Measurements from ENCODE around the gene HTT. TPM values are rescaled to one million over a fixed set of nuclear protein-coding genes. Genes with fewer than 3 reads are reported as not detected.

Gene HTT
- polyA plus RNA-seq, 3 donors, result 1.8 to 27.1 (median 3.0) TPM

DNA sequence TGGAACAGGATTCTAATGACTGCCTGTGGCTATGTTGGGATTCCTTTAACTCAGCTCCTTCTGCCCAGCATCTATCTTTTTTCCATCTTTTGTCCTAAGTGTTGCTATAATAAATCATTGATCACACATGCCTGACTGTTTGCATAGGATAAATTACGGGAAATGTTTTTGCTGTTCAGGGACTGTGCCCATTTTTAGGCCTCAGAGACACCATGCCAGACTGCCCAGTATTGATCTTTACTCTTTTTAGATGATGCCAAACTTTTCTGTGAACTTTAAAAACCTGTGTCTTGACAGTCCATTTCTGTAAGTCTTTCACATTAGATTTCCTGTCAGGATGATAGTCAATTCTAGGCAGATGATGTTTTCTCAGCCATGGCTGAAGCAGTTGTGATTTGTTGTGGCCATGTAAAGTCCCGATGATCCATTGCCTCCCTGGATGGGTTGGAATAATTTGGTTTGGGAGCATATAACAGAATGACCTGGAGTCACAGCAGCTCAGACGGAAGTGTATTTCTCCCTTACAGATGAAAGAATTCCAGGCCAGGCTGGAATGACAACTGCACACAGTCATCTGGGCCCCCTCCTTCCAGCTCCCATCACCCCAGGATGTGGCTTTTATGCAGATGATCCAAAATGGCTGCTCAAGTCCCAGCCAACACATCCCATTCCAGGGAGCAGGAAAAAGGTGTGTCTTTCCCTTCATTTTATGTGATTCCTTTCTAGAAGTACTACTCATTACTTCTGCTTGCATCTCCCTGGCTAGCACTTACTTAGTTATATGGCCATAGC is 3.6 kb upstream of the HTT start:
- Mint-ChIP-seq H3K9me3 (peaks cover 0 to 4% (median 0%) of the 10 kb centered on the region in 7 donors), H3K27ac (no peak overlapping the region), H3K27me3 (ENCODE audit: low read depth in 3 of 3) (peaks cover 0 to 5% (median 1%) of the 10 kb centered on the region in 3 donors), H3K36me3 (peaks cover 0 to 5% of the 10 kb centered on the region in 2 donors), H3K4me1 (peaks cover 13% of the 10 kb centered on the region), H3K4me3 (no peak overlapping the region)
- Histone ChIP-seq H3K27ac (ENCODE audit: low read depth in 1 of 2, low read length in 2 of 2) (no peak overlapping the region), H3K79me2 (ENCODE audit: insufficient read depth, low read length) (peaks cover 10% of the 10 kb centered on the region), H3K9me3 (replicated peaks in 1 of 2; ENCODE audit: control insufficient read depth in 1 of 2, insufficient read depth in 1 of 2, low read length in 2 of 2) (no peaks in the 10 kb centered on the region), H3K4me3 (replicated peaks in 1 of 3; ENCODE audit: low read depth in 2 of 3, low read length in 3 of 3) (no peak overlapping the region), H3K4me2 (replicated peaks; ENCODE audit: extremely low read depth, low read length, poor library complexity, severe bottlenecking) (no peak overlapping the region), H3K9ac (ENCODE audit: insufficient read depth, low read length, poor library complexity, severe bottlenecking) (no peak overlapping the region), H3K27me3 (ENCODE audit: control insufficient read depth in 2 of 2, insufficient read depth in 2 of 2, low read length in 2 of 2) (no peaks in the 10 kb centered on the region), H2AFZ (ENCODE audit: insufficient read depth, low read depth, low read length, poor library complexity, severe bottlenecking) (no peak overlapping the region), H3K4me1 (ENCODE audit: control insufficient read depth in 1 of 2, insufficient read depth in 2 of 2, low read length in 2 of 2) (peaks cover 18 to 20% of the 10 kb centered on the region in 2 donors), H4K20me1 (ENCODE audit: insufficient read depth, low read length) (peaks cover 4% of the 10 kb centered on the region), H3K36me3 (replicated peaks in 1 of 2; ENCODE audit: control insufficient read depth in 1 of 2, insufficient read depth in 2 of 2, low read length in 2 of 2) (no peaks in the 10 kb centered on the region)
- TF ChIP-seq, protein P1, sequence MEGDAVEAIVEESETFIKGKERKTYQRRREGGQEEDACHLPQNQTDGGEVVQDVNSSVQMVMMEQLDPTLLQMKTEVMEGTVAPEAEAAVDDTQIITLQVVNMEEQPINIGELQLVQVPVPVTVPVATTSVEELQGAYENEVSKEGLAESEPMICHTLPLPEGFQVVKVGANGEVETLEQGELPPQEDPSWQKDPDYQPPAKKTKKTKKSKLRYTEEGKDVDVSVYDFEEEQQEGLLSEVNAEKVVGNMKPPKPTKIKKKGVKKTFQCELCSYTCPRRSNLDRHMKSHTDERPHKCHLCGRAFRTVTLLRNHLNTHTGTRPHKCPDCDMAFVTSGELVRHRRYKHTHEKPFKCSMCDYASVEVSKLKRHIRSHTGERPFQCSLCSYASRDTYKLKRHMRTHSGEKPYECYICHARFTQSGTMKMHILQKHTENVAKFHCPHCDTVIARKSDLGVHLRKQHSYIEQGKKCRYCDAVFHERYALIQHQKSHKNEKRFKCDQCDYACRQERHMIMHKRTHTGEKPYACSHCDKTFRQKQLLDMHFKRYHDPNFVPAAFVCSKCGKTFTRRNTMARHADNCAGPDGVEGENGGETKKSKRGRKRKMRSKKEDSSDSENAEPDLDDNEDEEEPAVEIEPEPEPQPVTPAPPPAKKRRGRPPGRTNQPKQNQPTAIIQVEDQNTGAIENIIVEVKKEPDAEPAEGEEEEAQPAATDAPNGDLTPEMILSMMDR (IDR thresholded peaks at IDR 0.05), result no peak
- WGBS (ENCODE audit: insufficient coverage), result 100% methylated on average over 2 of the region's 3 CpGs
- intact Hi-C loops (cut with micrococcal nuclease), result loop anchor here (10.0 kb wide), 2 partner anchors 224 to 1486 kb away; partner anchors contain the start of gene RGS12 (in 1 of the 2)
- no peak for DNase-seq

DNA sequence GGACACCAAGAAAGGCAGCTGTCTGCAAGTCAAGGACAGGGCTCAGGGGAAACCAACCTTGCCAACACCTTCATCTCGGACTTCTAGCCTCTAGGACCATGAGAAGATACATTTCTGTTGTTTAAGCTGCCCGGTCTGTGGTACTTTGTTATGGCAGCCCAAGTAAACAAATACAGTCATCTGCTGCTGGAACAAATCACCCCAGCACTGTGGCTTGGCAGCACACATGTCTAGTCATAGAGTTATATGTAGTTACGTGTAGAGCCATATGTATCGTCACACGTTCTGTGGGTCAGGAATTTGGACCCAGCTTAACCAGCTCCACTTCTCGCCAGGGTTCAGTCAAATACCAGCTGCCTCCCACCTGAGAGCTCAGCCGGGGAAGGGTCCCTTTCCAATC is 2.7 kb upstream of the HTT start:
- Histone ChIP-seq H3K9ac (ENCODE audit: insufficient read depth, low read length, poor library complexity, severe bottlenecking) (no peak overlapping the region), H2AFZ (ENCODE audit: insufficient read depth, low read depth, low read length, poor library complexity, severe bottlenecking) (no peak overlapping the region), H4K20me1 (ENCODE audit: insufficient read depth, low read length) (peaks cover 12% of the 10 kb centered on the region), H3K4me3 (replicated peaks in 1 of 3; ENCODE audit: low read depth in 2 of 3, low read length in 3 of 3) (no peak overlapping the region), H3K9me3 (replicated peaks in 1 of 2; ENCODE audit: control insufficient read depth in 1 of 2, insufficient read depth in 1 of 2, low read length in 2 of 2) (no peaks in the 10 kb centered on the region), H3K79me2 (ENCODE audit: insufficient read depth, low read length) (peaks cover 19% of the 10 kb centered on the region), H3K27me3 (ENCODE audit: control insufficient read depth in 2 of 2, insufficient read depth in 2 of 2, low read length in 2 of 2) (no peaks in the 10 kb centered on the region), H3K4me1 (ENCODE audit: control insufficient read depth in 1 of 2, insufficient read depth in 2 of 2, low read length in 2 of 2) (peaks cover 24 to 28% of the 10 kb centered on the region in 2 donors), H3K4me2 (replicated peaks; ENCODE audit: extremely low read depth, low read length, poor library complexity, severe bottlenecking) (no peak overlapping the region), H3K27ac (ENCODE audit: low read depth in 1 of 2, low read length in 2 of 2) (no peak overlapping the region), H3K36me3 (replicated peaks in 1 of 2; ENCODE audit: control insufficient read depth in 1 of 2, insufficient read depth in 2 of 2, low read length in 2 of 2) (no peaks in the 10 kb centered on the region)
- peaks cover 0 to 5% (median 1%) of the 10 kb centered on the region in 3 donors for H3K27me3 Mint-ChIP-seq (ENCODE audit: low read depth in 3 of 3)
- intact Hi-C loops (cut with micrococcal nuclease), result loop anchor here (1.0 to 10.0 kb wide), 3 partner anchors 26 to 1487 kb away; partner anchors contain the start of gene RGS12 (in 1 of the 2)
- WGBS (ENCODE audit: insufficient coverage), result 97% methylated on average over 6 of the region's 7 CpGs
- H3K9me3 Mint-ChIP-seq, result no peaks in the 10 kb centered on the region
- TF ChIP-seq, protein P1 (IDR thresholded peaks at IDR 0.05), result no peak
- H3K4me3 Mint-ChIP-seq, result no peak overlapping the region
- peaks cover 0 to 3% of the 10 kb centered on the region in 2 donors for H3K36me3 Mint-ChIP-seq
- no peak for DNase-seq
- peaks cover 18% of the 10 kb centered on the region for H3K4me1 Mint-ChIP-seq
- no peak overlapping the region for H3K27ac Mint-ChIP-seq
